GM12864 (cell line): ENCODE measurements around the gene LAMA2.

ENCODE experiments used
- DNase-seq: peaks from one replicate; pipeline ENCODE4 v3.0.0-alpha.2; 2011; ENCODE audit warnings: low read depth
- H3K4me3 ChIP-seq: 2 replicates; pipeline ENCODE4 v1.5.1; 2011; ENCODE audit warnings: mild to moderate bottlenecking, low read depth, low read length, control low read depth
- TF ChIP-seq, protein P1 (sequence below): IDR thresholded peaks from 2 replicates; pipeline ENCODE4 v1.5.1; 2011; ENCODE audit warnings: low read depth, mild to moderate bottlenecking, moderate library complexity, low read length, control low read depth, inconsistent platforms; ENCODE audit errors: missing control alignments

Gene LAMA2, protein sequence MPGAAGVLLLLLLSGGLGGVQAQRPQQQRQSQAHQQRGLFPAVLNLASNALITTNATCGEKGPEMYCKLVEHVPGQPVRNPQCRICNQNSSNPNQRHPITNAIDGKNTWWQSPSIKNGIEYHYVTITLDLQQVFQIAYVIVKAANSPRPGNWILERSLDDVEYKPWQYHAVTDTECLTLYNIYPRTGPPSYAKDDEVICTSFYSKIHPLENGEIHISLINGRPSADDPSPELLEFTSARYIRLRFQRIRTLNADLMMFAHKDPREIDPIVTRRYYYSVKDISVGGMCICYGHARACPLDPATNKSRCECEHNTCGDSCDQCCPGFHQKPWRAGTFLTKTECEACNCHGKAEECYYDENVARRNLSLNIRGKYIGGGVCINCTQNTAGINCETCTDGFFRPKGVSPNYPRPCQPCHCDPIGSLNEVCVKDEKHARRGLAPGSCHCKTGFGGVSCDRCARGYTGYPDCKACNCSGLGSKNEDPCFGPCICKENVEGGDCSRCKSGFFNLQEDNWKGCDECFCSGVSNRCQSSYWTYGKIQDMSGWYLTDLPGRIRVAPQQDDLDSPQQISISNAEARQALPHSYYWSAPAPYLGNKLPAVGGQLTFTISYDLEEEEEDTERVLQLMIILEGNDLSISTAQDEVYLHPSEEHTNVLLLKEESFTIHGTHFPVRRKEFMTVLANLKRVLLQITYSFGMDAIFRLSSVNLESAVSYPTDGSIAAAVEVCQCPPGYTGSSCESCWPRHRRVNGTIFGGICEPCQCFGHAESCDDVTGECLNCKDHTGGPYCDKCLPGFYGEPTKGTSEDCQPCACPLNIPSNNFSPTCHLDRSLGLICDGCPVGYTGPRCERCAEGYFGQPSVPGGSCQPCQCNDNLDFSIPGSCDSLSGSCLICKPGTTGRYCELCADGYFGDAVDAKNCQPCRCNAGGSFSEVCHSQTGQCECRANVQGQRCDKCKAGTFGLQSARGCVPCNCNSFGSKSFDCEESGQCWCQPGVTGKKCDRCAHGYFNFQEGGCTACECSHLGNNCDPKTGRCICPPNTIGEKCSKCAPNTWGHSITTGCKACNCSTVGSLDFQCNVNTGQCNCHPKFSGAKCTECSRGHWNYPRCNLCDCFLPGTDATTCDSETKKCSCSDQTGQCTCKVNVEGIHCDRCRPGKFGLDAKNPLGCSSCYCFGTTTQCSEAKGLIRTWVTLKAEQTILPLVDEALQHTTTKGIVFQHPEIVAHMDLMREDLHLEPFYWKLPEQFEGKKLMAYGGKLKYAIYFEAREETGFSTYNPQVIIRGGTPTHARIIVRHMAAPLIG (N-terminal part only)

DNA sequence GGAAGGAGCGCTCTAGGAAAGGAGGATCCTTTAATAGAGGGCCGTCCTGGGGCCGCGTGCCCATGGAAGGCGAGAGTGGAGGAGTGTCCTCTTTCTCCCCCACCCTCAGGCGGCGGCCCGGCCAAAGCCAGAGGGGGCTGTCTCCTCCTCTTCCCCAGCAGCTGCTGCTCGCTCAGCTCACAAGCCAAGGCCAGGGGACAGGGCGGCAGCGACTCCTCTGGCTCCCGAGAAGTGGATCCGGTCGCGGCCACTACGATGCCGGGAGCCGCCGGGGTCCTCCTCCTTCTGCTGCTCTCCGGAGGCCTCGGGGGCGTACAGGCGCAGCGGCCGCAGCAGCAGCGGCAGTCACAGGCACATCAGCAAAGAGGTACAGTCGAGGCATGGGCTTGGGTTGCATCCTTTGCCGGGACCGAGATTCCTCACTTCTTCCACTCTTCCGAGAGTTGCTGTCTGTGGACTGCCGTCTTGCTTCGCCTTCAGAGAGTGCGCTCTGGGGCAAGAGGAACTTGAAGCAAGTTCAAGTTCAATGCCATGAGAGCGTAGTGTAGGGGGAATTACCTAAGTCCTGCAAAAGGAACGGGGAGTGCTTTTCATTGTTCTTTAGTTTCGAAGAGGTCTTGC lies at the start of gene LAMA2:
TSS of gene LAMA2 (plus strand) at position 148 of the 621 bp plus-strand sequence. CDS start at position 256, 108 bp downstream.
- no peak within 1 kb of the TSS for H3K4me3 ChIP-seq
- TF ChIP-seq, protein P1, sequence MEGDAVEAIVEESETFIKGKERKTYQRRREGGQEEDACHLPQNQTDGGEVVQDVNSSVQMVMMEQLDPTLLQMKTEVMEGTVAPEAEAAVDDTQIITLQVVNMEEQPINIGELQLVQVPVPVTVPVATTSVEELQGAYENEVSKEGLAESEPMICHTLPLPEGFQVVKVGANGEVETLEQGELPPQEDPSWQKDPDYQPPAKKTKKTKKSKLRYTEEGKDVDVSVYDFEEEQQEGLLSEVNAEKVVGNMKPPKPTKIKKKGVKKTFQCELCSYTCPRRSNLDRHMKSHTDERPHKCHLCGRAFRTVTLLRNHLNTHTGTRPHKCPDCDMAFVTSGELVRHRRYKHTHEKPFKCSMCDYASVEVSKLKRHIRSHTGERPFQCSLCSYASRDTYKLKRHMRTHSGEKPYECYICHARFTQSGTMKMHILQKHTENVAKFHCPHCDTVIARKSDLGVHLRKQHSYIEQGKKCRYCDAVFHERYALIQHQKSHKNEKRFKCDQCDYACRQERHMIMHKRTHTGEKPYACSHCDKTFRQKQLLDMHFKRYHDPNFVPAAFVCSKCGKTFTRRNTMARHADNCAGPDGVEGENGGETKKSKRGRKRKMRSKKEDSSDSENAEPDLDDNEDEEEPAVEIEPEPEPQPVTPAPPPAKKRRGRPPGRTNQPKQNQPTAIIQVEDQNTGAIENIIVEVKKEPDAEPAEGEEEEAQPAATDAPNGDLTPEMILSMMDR, result no peak
- DNase-seq, result no peak

DNA sequence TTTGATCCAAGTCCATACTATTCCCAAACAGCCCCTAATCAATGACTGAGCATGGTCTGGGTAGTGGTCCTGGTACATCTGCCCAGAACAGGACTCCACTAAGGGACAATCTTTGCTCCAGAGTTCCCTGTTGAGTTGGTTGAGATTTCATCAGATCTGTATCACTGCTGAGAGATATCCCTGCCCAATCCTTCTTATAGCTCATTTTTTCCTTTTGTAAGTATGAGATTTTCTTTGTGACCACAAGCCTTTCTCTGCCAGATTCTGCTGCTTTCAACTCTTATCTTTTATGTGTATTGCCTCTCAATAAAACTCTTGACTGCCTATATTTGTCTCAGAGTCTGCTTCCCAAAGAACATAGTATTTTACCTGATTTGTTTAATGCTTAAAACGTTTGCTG lies 46.2 kb upstream of the LAMA2 start:
- DNase-seq, result no peak
- no peak overlapping the region for H3K4me3 ChIP-seq
- TF ChIP-seq, protein P1, result no peak

DNA sequence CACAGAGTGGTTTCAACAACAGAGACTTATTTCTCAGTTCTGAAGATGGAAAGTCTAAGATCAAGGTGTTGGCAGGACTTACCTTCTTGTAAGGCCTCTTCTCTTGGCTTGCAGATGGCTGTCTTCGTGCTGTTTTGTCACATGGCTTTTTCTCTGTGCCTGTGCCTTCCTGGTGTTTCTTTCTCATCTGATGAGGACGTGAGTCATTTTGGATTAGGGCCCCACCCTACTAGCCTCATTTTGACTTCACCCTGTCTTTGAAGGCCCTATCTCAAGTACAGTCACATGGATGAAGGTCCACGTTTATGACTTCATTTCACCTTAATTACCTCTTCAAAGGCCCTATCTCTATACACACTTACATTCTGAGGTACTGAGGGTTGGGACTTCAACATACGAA lies 41.4 kb upstream of the LAMA2 start:
- DNase-seq, result no peak
- H3K4me3 ChIP-seq, result no peak overlapping the region
- TF ChIP-seq, protein P1, result no peak

DNA sequence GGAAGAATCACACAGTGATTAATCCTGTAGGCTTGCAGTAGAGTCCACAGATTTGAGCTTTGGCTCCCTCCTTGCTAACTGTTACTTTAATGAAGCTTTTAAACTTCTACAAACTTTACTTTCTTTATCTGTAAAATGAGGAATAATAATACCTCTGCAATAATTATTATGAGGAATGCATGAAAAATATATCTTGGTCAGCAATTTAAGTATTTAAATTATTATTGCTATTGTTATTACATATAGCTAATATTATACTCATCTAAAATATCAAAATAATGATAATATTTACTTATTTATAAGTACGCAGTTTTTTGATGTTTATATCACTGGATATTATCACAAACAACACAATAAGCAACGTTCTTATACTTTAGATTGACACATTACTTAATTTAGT lies 38.3 kb upstream of the LAMA2 start:
- H3K4me3 ChIP-seq, result no peak overlapping the region
- TF ChIP-seq, protein P1, result no peak
- no peak for DNase-seq

DNA sequence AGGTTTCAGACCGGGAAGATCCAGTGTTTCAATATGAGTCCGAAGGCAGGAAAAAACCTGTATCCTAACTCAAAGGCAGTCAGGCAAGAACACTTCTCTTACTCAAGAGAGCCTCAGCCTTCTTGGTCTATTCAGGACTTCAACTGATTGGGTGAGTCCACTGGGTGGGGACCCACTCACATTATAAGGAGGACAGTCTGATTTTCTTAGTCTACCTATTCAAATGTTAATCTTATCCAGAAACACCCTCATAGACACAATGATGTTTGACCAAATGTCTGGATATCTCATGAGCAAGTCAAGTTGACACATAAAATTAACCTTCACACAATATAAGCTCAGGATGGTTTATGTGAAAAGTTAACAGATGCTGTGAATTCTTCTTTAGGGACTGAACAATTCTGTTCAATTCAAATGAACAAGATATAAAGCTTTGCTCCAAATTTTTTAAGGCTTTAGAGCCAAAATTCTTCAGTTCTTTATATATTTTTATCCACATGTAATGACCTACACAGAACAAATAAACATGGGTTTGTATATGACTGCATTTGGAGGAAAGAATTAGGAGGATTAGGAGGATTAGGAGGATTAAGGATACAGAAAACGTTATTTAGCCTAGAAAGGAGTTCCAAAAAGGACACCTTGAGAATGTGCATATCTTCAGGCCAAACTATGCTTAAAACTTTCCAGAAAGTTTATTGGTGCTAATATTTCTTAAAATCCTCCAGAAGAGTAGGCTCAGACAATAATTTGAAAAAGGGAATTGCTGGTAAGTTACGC lies 35.3 kb upstream of the LAMA2 start:
- no peak overlapping the region for H3K4me3 ChIP-seq
- TF ChIP-seq, protein P1, result no peak
- DNase-seq, result no peak
